ENCODE data around the gene MARVELD3.
A peak's percentile ranks its signal among the peaks of the same experiment; 100 is the strongest.
"Not testable (repeated sequence)": the region's sequence is repeated elsewhere in the genome, so short reads cannot be mapped to it uniquely, and the experiment has no call there.

MARVELD3 gene

DNA sequence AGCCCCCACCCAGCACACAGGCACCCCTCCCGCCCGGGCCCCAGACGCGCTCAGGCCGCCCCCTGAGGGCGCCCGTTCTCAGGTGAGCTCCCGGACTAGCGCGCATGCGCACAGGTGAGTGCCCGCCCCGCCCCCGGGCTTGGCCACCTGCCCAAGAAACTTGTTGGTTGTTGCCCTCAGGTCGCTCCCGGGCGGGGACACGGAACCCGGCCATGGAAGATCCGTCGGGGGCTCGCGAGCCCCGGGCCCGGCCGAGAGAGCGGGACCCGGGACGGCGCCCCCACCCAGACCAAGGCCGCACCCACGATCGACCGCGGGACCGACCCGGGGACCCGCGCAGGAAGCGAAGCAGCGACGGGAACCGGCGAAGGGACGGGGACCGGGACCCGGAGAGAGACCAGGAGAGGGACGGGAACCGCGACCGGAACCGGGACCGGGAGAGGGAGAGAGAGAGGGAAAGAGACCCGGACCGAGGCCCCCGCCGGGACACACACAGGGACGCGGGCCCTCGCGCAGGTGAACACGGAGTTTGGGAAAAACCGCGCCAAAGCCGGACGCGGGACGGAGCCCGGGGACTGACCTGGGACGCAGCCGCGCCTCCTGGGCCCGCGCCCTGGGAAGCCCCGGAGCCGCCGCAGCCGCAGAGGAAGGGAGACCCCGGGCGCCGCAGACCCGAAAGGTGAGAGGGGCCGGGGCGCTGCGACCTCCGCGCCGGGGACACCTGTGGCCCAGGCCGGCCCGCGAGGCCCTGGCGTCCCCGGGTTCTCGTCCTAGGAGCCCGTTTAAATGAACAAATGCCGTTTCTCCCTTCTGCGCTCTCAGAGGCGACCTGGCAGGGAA is at the start of gene MARVELD3:
Gene MARVELD3 (plus strand): TSS at position 167 of the 840 bp plus-strand sequence. CDS start 46 bp downstream, at position 213.
- TF ChIP-seq, protein P1, sequence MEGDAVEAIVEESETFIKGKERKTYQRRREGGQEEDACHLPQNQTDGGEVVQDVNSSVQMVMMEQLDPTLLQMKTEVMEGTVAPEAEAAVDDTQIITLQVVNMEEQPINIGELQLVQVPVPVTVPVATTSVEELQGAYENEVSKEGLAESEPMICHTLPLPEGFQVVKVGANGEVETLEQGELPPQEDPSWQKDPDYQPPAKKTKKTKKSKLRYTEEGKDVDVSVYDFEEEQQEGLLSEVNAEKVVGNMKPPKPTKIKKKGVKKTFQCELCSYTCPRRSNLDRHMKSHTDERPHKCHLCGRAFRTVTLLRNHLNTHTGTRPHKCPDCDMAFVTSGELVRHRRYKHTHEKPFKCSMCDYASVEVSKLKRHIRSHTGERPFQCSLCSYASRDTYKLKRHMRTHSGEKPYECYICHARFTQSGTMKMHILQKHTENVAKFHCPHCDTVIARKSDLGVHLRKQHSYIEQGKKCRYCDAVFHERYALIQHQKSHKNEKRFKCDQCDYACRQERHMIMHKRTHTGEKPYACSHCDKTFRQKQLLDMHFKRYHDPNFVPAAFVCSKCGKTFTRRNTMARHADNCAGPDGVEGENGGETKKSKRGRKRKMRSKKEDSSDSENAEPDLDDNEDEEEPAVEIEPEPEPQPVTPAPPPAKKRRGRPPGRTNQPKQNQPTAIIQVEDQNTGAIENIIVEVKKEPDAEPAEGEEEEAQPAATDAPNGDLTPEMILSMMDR (IDR thresholded peaks at IDR 0.05) = peak; percentile 24
- Histone ChIP-seq H3K9me3 (ENCODE audit: control insufficient read depth, low read length) (no peaks in the 10 kb centered on the region), H3K4me2 (ENCODE audit: low read length) (peak within 1 kb of the TSS; percentile 74), H3K27me3 (ENCODE audit: control insufficient read depth, insufficient read depth, low read length) (no peaks in the 10 kb centered on the region), H2AFZ (peak within 1 kb of the TSS; percentile 87), H3K4me1 (no peaks in the 10 kb centered on the region), H3K9ac (no peak within 1 kb of the TSS), H3K4me3 (ENCODE audit: low read depth, low read length) (peak within 1 kb of the TSS; percentile 94), H3K36me3 (ENCODE audit: control insufficient read depth, insufficient read depth, low read length) (no peaks in the 10 kb centered on the region), H3K27ac (no peak within 1 kb of the TSS), H3K79me2 (no peaks in the 10 kb centered on the region)

- H3K9ac ChIP-seq = no peak within 1 kb of the TSS
- H3K36me3 ChIP-seq (ENCODE audit: control insufficient read depth, insufficient read depth, low read length) = no peaks in the 10 kb centered on the region
- H3K4me3 ChIP-seq (ENCODE audit: low read depth, low read length) = no peak within 1 kb of the TSS
- TF ChIP-seq, protein P1 (IDR thresholded peaks at IDR 0.05) = no peak
- no peaks in the 10 kb centered on the region for H3K79me2 ChIP-seq
- H3K4me1 ChIP-seq = no peaks in the 10 kb centered on the region
- no peak within 1 kb of the TSS for H3K27ac ChIP-seq
- H2AFZ ChIP-seq = no peak within 1 kb of the TSS
- no peaks in the 10 kb centered on the region for H3K27me3 ChIP-seq (ENCODE audit: control insufficient read depth, insufficient read depth, low read length)
- no peaks in the 10 kb centered on the region for H3K9me3 ChIP-seq (ENCODE audit: control insufficient read depth, low read length)
- H3K4me2 ChIP-seq (ENCODE audit: low read length) = no peak within 1 kb of the TSS
Observed at GRCh38 chr16:71576971-71577370, 49.0 kb upstream of the MARVELD3 start, which contains the start of gene TAT. TSS of gene TAT (minus strand) at chr16:71577092. CDS start at chr16:71576415, 677 bp downstream.

DNA sequence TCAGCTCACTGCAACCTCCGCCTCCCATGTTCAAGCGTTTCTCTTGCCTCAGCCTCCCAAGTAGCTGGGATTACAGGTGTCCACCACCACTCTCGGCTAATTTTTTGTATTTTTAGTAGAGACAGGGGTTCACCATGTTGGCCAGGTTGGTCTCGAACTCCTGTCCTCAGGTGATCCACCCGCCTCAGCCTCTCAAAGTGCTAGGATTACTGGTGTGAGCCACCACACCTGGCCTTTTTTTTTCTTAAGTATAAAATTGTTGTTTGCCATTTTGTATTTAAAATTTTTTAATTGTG is 43.5 kb upstream of the MARVELD3 start:
- H3K36me3 ChIP-seq (ENCODE audit: control insufficient read depth, insufficient read depth, low read length); H3K9ac ChIP-seq; H3K79me2 ChIP-seq; H3K27ac ChIP-seq; H3K4me3 ChIP-seq (ENCODE audit: low read depth, low read length); H2AFZ ChIP-seq; H3K4me2 ChIP-seq (ENCODE audit: low read length); H3K27me3 ChIP-seq (ENCODE audit: control insufficient read depth, insufficient read depth, low read length); H3K9me3 ChIP-seq (ENCODE audit: control insufficient read depth, low read length); H3K4me1 ChIP-seq: not testable (repeated sequence)

- Histone ChIP-seq H3K79me2 (no peaks in the 10 kb centered on the region), H3K4me1 (no peaks in the 10 kb centered on the region), H3K36me3 (ENCODE audit: control insufficient read depth, insufficient read depth, low read length) (no peaks in the 10 kb centered on the region), H2AFZ (no peak overlapping the region), H3K9me3 (ENCODE audit: control insufficient read depth, low read length) (no peaks in the 10 kb centered on the region), H3K9ac (no peak overlapping the region), H3K4me2 (ENCODE audit: low read length) (no peak overlapping the region), H3K4me3 (ENCODE audit: low read depth, low read length) (no peak overlapping the region), H3K27me3 (ENCODE audit: control insufficient read depth, insufficient read depth, low read length) (no peaks in the 10 kb centered on the region), H3K27ac (no peak overlapping the region)
- TF ChIP-seq, protein P1 (IDR thresholded peaks at IDR 0.05) = no peak
Observed at GRCh38 chr16:71584543-71585317, 41.3 kb upstream of the MARVELD3 start.

- H3K4me2 ChIP-seq (ENCODE audit: low read length) = no peak overlapping the region
- H3K27ac ChIP-seq = no peak overlapping the region
- no peak overlapping the region for H2AFZ ChIP-seq
- no peaks in the 10 kb centered on the region for H3K79me2 ChIP-seq
- no peak overlapping the region for H3K9ac ChIP-seq
- TF ChIP-seq, protein P1 (IDR thresholded peaks at IDR 0.05) = no peak
- H3K9me3 ChIP-seq (ENCODE audit: control insufficient read depth, low read length) = no peaks in the 10 kb centered on the region
- no peaks in the 10 kb centered on the region for H3K36me3 ChIP-seq (ENCODE audit: control insufficient read depth, insufficient read depth, low read length)
- no peak overlapping the region for H3K4me3 ChIP-seq (ENCODE audit: low read depth, low read length)
- no peaks in the 10 kb centered on the region for H3K27me3 ChIP-seq (ENCODE audit: control insufficient read depth, insufficient read depth, low read length)
- no peaks in the 10 kb centered on the region for H3K4me1 ChIP-seq
Observed at GRCh38 chr16:71585318-71585703, 40.7 kb upstream of the MARVELD3 start.

DNA sequence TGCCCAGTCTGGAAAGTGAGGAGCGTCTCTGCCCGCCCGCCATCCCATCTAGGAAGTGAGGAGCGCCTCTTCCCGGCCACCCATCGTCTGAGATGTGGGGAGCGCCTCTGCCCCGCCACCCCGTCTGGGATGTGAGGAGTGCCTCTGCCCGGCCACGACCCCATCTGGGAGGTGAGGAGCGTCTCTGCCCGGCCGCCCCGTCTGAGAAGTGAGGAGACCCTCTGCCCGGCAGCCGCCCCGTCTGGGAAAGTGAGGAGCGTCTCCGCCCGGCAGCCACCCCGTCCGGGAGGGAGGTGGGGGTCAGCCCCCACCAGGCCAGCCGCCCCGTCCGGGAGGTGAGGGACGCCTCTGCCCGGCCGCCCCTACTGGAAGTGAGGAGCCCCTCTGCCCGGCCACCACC is 36.6 kb upstream of the MARVELD3 start:
- not testable (repeated sequence) for H3K9me3 ChIP-seq (ENCODE audit: control insufficient read depth, low read length); H3K27ac ChIP-seq; H3K4me1 ChIP-seq; H2AFZ ChIP-seq; H3K9ac ChIP-seq; H3K27me3 ChIP-seq (ENCODE audit: control insufficient read depth, insufficient read depth, low read length); H3K36me3 ChIP-seq (ENCODE audit: control insufficient read depth, insufficient read depth, low read length); H3K4me3 ChIP-seq (ENCODE audit: low read depth, low read length); H3K79me2 ChIP-seq; H3K4me2 ChIP-seq (ENCODE audit: low read length)

- H3K36me3 ChIP-seq (ENCODE audit: control insufficient read depth, insufficient read depth, low read length); H3K4me3 ChIP-seq (ENCODE audit: low read depth, low read length); H3K9me3 ChIP-seq (ENCODE audit: control insufficient read depth, low read length); H3K27me3 ChIP-seq (ENCODE audit: control insufficient read depth, insufficient read depth, low read length); H3K79me2 ChIP-seq; H3K4me2 ChIP-seq (ENCODE audit: low read length); H2AFZ ChIP-seq; H3K9ac ChIP-seq; H3K4me1 ChIP-seq; H3K27ac ChIP-seq: not testable (repeated sequence)
Observed at GRCh38 chr16:71590071-71590470, 35.9 kb upstream of the MARVELD3 start.
